Loucy (cell line): Measurements from ENCODE around the gene ARL14EP.

ENCODE experiments used
- H2AFZ ChIP-seq: fragments of 200-600 bp; sonication (generic); 2 replicates; pipeline ENCODE4 v1.6.0; 2016; ENCODE audit warnings: antibody characterized with exemption, mild to moderate bottlenecking, low read length, moderate library complexity
- H3F3A ChIP-seq: fragments of 200-600 bp; 2 replicates; pipeline ENCODE4 v1.6.0; 2016; ENCODE audit warnings: antibody characterized with exemption, low read depth, mild to moderate bottlenecking
- H3K27me3 ChIP-seq: fragments of 200-600 bp; sonication (generic); 2 replicates; pipeline ENCODE4 v1.6.1; 2014; ENCODE audit warnings: low read length, mild to moderate bottlenecking; ENCODE audit not compliant: insufficient read depth, poor library complexity, severe bottlenecking
- H3K36me3 ChIP-seq: fragments of 200-600 bp; sonication (generic); 2 replicates; pipeline ENCODE4 v1.6.1; 2016; ENCODE audit warnings: low read length; ENCODE audit not compliant: insufficient read depth
- H3K4me1 ChIP-seq: fragments of 200-600 bp; sonication (generic); 2 replicates; pipeline ENCODE4 v1.5.1; 2014; ENCODE audit warnings: low read length, mild to moderate bottlenecking; ENCODE audit not compliant: insufficient read depth, poor library complexity, severe bottlenecking
- H3K4me2 ChIP-seq: fragments of 200-600 bp; sonication (generic); 2 replicates; pipeline ENCODE4 v1.6.0; 2014; ENCODE audit warnings: antibody characterized with exemption, low read length, low read depth, mild to moderate bottlenecking; ENCODE audit not compliant: poor library complexity, severe bottlenecking
- H3K4me3 ChIP-seq: fragments of 200-600 bp; sonication (generic); 2 replicates; pipeline ENCODE4 v1.5.1; 2014; ENCODE audit warnings: low read length, mild to moderate bottlenecking, mixed read lengths; ENCODE audit not compliant: poor library complexity, severe bottlenecking
- H3K79me2 ChIP-seq: fragments of 200-600 bp; sonication (generic); 2 replicates; pipeline ENCODE4 v1.6.1; 2014; ENCODE audit warnings: low read length; ENCODE audit not compliant: insufficient read depth
- H3K9ac ChIP-seq: fragments of 200-600 bp; sonication (generic); 2 replicates; pipeline ENCODE4 v1.6.0; 2014; ENCODE audit warnings: mild to moderate bottlenecking, low read depth, low read length, moderate library complexity; ENCODE audit not compliant: poor library complexity, severe bottlenecking
- H3K9me2 ChIP-seq: fragments of 200-600 bp; sonication (generic); replicated peaks from 2 replicates; pipeline ENCODE4 v1.6.1; 2016; ENCODE audit warnings: low read depth, low read length, mixed read lengths
- H3K9me3 ChIP-seq: fragments of 200-600 bp; sonication (generic); 2 replicates; pipeline ENCODE4 v1.6.1; 2014; ENCODE audit warnings: mild to moderate bottlenecking, antibody characterized with exemption, low read length, low read depth; ENCODE audit not compliant: insufficient read depth
- H4K20me1 ChIP-seq: fragments of 200-600 bp; sonication (generic); 2 replicates; pipeline ENCODE4 v1.6.0; 2014; ENCODE audit warnings: antibody characterized with exemption, low read length, mild to moderate bottlenecking; ENCODE audit not compliant: insufficient read depth, poor library complexity, severe bottlenecking
- CTCF ChIP-seq: fragments of 200-600 bp; sonication (generic); conservative IDR thresholded peaks from 2 replicates; pipeline ENCODE4 v1.5.1; 2014; ENCODE audit warnings: mild to moderate bottlenecking, antibody characterized with exemption, low read length
- EZH2phosphoT487 ChIP-seq: fragments of 200-600 bp; IDR thresholded peaks from 2 replicates; pipeline ENCODE4 v1.6.1; 2018; ENCODE audit warnings: antibody characterized with exemption, mild to moderate bottlenecking, moderate library complexity, borderline replicate concordance

ARL14EP gene

GRCh38 chr11:30311189-30311588, 11.7 kb upstream of the ARL14EP start:
- no peak overlapping the region for H3K9ac ChIP-seq

GRCh38 chr11:30312243-30312642, 10.7 kb upstream of the ARL14EP start:
- Histone ChIP-seq H3K9ac (no peak overlapping the region), H3K9me3 (peaks cover 12% of the 10 kb centered on the region), H3K4me2 (no peak overlapping the region), H3K4me3 (no peak overlapping the region), H3K36me3 (no peaks in the 10 kb centered on the region), H3K4me1 (peaks cover 20% of the 10 kb centered on the region), H3K9me2 (no peaks in the 10 kb centered on the region), H4K20me1 (no peaks in the 10 kb centered on the region), H3F3A (no peaks in the 10 kb centered on the region), H2AFZ (no peak overlapping the region), H3K79me2 (no peaks in the 10 kb centered on the region), H3K27me3 (no peaks in the 10 kb centered on the region)
- TF ChIP-seq EZH2phosphoT487 (no peak), CTCF (no peak)

More at GRCh38 chr11:30311189-30311588, 11.7 kb upstream of the ARL14EP start:
- Histone ChIP-seq H4K20me1 (no peaks in the 10 kb centered on the region), H3K36me3 (no peaks in the 10 kb centered on the region), H3K79me2 (no peaks in the 10 kb centered on the region), H3K4me3 (no peak overlapping the region), H2AFZ (no peak overlapping the region), H3F3A (no peaks in the 10 kb centered on the region), H3K9me2 (no peaks in the 10 kb centered on the region), H3K4me1 (peaks cover 14% of the 10 kb centered on the region), H3K9me3 (peaks cover 12% of the 10 kb centered on the region), H3K27me3 (no peaks in the 10 kb centered on the region), H3K4me2 (no peak overlapping the region)
- no peak for TF ChIP-seq CTCF
- no peak for TF ChIP-seq EZH2phosphoT487

- Histone ChIP-seq H3K4me1 (peaks cover 26% of the 10 kb centered on the region), H3K27me3 (no peaks in the 10 kb centered on the region), H3K4me2 (no peak overlapping the region), H2AFZ (no peak overlapping the region), H3K79me2 (no peaks in the 10 kb centered on the region), H3K9ac (no peak overlapping the region), H3K4me3 (no peak overlapping the region), H3K36me3 (no peaks in the 10 kb centered on the region), H3K9me2 (no peaks in the 10 kb centered on the region), H3F3A (no peaks in the 10 kb centered on the region), H4K20me1 (no peaks in the 10 kb centered on the region), H3K9me3 (peaks cover 12% of the 10 kb centered on the region)
- TF ChIP-seq EZH2phosphoT487 (no peak), CTCF (no peak)
Measured at GRCh38 chr11:30313580-30313979, 9.3 kb upstream of the ARL14EP start.
